HL-60 (cell line): ENCODE data around the gene DNASE1L1.

Experiments used
- GABPA ChIP-seq: IDR thresholded peaks from 2 replicates; pipeline ENCODE4 v1.6.1; 2012; ENCODE audit warnings: low read depth
- POLR2AphosphoS5 ChIP-seq: IDR thresholded peaks from 2 replicates; pipeline ENCODE4 v1.6.1; 2012; ENCODE audit warnings: low read depth
- SPI1 ChIP-seq: IDR thresholded peaks from 2 replicates; pipeline ENCODE4 v1.6.1; 2012; ENCODE audit warnings: low read depth, mild to moderate bottlenecking, borderline replicate concordance
- TF ChIP-seq, protein P1 (sequence below): IDR thresholded peaks from one replicate; pipeline ENCODE4 v1.5.1; 2011; ENCODE audit warnings: low read length, control low read depth, inconsistent platforms; ENCODE audit not compliant: insufficient read depth
- TF ChIP-seq, protein P2 (sequence below): IDR thresholded peaks from 2 replicates; pipeline ENCODE4 v1.6.1; 2012; ENCODE audit warnings: low read depth; ENCODE audit not compliant: insufficient replicate concordance

DNA sequence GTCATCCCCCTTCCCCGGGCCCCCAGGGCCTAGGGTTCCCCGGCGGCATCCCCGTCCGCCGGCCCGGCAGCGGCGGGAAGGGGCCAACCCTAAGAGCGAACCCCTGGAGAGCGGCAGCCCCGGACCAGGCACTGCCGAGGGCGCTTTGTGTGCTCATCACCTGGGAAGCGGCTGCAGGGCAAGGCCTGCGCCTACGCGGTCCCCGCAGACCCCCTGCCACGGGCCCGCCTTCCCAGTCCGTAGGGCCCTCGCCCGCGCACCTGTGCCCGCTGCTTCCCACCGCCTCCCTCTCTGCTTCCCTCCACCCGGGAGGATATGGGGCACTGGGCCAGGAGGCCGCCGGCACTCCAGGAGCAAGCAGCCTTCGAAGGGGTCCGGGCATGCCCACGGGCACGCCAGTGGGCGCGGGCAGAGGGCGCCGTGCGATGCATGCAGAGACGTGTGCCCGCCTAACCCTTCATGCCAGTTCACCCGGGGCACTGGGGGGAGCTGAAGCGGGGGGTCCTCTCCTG is 37.2 kb downstream of the DNASE1L1 start:
- TF ChIP-seq, protein P1, sequence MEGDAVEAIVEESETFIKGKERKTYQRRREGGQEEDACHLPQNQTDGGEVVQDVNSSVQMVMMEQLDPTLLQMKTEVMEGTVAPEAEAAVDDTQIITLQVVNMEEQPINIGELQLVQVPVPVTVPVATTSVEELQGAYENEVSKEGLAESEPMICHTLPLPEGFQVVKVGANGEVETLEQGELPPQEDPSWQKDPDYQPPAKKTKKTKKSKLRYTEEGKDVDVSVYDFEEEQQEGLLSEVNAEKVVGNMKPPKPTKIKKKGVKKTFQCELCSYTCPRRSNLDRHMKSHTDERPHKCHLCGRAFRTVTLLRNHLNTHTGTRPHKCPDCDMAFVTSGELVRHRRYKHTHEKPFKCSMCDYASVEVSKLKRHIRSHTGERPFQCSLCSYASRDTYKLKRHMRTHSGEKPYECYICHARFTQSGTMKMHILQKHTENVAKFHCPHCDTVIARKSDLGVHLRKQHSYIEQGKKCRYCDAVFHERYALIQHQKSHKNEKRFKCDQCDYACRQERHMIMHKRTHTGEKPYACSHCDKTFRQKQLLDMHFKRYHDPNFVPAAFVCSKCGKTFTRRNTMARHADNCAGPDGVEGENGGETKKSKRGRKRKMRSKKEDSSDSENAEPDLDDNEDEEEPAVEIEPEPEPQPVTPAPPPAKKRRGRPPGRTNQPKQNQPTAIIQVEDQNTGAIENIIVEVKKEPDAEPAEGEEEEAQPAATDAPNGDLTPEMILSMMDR = no peak
- TF ChIP-seq, protein P2, sequence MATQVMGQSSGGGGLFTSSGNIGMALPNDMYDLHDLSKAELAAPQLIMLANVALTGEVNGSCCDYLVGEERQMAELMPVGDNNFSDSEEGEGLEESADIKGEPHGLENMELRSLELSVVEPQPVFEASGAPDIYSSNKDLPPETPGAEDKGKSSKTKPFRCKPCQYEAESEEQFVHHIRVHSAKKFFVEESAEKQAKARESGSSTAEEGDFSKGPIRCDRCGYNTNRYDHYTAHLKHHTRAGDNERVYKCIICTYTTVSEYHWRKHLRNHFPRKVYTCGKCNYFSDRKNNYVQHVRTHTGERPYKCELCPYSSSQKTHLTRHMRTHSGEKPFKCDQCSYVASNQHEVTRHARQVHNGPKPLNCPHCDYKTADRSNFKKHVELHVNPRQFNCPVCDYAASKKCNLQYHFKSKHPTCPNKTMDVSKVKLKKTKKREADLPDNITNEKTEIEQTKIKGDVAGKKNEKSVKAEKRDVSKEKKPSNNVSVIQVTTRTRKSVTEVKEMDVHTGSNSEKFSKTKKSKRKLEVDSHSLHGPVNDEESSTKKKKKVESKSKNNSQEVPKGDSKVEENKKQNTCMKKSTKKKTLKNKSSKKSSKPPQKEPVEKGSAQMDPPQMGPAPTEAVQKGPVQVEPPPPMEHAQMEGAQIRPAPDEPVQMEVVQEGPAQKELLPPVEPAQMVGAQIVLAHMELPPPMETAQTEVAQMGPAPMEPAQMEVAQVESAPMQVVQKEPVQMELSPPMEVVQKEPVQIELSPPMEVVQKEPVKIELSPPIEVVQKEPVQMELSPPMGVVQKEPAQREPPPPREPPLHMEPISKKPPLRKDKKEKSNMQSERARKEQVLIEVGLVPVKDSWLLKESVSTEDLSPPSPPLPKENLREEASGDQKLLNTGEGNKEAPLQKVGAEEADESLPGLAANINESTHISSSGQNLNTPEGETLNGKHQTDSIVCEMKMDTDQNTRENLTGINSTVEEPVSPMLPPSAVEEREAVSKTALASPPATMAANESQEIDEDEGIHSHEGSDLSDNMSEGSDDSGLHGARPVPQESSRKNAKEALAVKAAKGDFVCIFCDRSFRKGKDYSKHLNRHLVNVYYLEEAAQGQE = no peak
- TF ChIP-seq GABPA = no peak
- no peak for TF ChIP-seq POLR2AphosphoS5
- no peak for TF ChIP-seq SPI1
